CD4-positive, alpha-beta T cell treated with Interleukin-2 at 100 ng/mL for 4 hours (primary cell): Measurements from ENCODE around the gene OR2B2.

Experiments
- DNase-seq: peaks from one replicate; pipeline ENCODE4 v3.0.0-alpha.2; 2020; ENCODE audit warnings: low spot score

Gene OR2B2

DNA sequence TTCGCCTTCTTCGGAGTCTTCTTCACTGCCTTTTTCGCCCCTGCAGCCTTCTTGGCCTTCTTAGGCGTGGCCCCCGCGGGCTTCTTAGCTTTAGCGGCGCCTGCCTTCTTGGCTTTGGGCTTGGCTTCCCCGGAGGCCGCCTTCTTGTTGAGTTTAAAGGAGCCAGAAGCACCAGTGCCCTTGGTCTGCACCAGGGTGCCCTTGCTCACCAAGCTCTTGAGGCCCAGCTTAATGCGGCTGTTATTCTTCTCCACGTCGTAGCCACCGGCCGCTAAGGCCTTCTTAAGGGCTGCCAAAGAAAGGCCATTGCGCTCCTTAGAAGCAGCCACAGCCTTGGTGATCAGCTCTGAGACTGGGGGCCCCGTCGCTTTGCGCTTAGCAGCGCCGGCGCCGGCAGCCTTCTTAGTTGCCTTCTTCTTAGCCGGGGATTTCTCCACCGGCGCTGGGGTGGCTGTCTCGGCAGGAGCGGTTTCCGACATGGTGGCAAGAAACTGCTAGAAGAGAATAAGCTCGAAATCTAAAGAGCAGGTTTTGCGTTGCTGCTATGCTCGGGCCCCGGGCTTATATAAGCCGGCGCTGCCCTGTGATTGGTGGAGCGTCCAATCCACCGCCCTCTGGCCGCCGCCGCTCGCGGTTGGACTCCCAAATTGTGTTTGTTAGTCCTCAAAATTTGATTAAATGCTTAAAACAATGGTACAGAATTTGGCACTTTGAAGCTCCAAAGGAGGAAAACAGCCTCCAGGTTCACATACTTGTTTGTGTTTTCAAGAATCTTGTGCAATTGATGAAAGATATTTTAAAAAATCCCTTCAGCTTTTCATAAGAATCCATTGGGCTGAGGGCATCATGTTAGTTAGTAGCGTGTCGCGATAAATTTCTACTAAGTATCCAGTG, 44.9 kb downstream of the OR2B2 start:
- DNase-seq: peak; percentile 77

DNA sequence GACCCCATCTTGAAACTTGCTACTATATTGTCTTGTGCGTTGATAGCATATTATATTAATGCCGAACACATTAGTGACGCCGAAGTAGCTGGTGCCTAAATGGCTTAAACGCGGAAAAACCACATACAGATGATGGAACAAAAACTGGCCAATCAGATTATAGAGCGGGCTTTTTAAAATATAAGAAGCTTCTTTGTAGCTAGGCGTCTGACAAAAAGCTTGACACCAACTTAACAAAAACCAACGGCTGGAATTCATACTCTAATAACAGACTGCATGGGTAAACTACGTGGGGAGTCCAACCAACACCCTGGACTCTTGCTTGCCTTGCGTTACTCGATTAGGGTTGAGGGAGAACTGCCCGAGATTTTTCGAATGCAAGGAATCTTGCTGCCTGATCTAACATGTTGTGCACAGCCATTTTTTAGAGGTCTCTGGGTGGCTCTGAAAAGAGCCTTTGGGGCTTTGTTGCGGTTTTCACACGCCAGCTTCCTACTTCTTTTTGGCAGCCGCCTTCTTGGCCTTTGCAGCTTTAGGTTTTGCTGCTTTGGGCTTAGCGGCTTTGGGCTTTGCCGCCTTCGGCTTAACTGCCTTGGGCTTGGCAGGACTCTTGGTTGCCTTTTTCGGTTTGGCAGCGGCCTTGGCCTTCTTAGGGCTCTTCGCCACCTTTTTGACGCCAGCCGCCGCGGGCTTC, 45.7 kb downstream of the OR2B2 start:
- DNase-seq: peak; percentile 88

DNA sequence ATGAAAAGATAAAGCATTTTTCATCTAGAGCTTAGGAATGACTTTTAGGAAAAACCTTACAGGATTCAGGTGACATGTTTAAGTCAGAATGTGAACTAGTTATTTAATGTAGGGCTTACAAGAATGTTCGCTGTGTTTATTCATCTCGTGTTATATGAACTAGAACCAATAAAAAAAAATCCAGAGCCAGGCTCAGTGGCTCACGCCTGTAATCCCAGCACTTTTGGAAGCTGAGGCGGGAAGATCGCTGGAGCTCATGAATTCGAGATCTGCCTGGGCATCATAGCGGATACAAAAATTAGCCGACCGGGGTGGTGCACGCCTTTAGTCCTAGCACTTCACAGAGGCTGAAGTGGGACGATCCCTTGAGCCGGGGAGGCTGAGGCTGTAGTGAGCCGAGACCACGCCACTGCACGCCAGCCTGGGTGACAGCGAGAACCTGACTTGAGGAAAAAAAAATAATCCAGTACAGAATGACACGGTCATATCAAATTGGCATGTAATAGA, 46.3 kb downstream of the OR2B2 start:
- DNase-seq: no peak

DNA sequence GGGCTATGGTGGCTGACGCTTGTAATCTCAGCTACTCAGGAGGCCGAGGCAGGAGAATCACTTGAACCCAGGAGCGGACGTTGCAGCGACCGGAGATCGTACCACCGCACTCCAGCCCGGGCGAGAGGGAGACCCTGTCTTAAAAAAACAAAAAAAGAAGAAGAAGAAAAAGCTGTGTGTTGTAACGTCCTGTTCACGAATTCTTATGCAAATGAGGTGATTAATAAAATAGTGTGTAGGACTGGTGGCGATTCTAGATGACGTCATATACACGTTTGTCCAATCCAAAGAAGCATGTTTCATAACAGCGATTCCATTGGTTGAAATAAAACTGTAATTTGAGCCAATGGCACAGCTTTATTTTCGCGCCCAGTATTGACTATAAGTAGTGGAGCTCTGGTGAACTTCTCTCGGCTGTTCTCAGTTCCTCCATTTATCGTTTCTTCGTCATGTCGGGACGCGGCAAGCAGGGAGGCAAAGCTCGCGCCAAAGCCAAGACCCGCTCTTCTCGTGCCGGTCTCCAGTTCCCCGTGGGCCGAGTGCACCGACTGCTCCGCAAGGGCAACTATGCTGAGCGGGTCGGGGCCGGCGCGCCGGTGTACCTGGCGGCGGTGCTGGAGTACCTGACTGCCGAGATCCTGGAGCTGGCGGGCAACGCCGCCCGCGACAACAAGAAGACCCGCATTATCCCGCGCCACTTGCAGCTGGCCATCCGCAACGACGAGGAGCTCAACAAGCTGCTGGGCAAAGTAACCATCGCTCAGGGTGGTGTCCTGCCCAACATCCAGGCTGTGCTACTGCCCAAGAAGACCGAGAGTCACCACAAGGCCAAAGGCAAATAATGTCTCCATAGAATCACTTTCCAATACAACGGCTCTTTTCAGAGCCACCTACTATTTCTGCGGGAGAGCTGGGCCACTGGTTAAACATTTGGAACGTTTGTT, 47.0 kb downstream of the OR2B2 start:
- DNase-seq: peak; percentile 95

DNA sequence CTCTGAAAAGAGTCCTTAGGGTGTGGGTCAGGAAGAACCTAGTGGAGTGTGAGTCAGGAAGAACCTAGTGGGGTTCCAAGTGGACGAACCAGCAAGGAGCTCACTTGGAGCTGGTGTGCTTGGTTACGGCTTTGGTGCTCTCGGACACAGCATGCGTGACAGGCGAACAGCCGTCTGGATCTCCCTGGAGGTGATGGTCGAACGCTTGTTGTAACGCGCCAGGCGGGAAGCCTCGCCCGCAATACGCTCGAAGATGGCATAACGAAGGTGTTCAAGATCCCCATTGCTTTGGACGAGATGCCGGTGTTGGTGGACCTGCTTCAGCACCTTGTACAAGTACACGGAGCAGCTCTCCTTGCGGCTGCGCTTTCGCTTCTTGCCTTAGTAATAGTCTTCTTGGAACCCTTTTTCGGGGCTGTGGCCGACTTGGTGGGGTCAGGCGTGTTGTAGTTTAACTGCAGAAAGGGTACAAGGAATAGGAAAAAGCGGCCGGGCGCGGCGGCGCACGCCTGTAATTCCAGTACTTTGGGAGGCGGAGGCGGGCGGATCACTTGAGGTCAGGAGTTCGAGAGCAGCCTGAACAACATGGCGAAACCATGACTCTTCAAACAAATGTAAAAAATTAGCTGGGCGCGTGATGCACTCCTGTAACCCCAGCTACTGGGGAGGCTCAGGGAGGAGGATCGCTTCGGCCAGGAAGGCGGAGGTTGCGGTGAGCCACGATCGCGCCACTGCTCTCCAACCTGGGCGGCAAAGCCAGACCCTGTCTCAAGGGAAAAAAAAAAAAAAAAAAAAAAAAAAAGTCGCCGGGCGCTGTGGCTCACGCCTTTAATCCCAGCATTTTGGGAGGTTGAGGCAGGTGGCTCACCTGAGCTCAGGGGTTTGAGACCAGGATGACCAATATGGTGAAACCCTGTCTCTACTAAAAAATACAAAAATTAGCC, 48.0 kb downstream of the OR2B2 start:
- DNase-seq: no peak

DNA sequence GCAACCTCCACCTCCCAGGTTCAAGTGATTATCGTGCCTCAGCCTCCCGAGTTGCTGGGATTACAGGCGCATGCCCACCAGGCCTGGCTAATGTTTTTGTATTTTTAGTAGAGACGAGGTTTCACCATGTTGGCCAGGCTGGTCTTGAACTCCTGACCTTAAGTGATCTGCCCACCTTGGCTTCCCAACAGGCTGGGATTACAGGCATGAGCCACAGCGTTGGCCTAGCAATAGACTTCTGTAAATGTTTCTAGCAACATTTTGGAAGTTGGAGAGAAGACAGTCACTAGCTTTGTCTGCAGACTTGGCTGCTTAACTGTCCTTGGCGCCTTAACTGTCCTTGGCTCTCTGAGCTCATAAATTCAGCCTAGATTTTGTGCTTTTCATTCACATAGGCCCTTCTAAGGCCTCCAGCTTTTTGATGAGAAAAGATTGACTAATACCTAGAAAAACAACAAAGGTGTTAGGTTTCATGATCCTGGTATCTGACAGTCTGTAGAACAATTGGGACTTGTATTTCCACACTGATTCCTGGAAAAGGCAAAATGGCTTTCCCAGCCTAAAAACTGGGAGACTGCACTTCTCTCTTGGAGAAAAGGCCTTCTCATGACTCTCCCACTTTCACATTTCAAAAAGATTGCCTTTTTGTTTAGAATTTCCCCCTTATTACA, 49.7 kb downstream of the OR2B2 start:
- DNase-seq: no peak

GRCh38 chr6:27861861-27862260, 50.3 kb downstream of the OR2B2 start:
- no peak for DNase-seq

DNA sequence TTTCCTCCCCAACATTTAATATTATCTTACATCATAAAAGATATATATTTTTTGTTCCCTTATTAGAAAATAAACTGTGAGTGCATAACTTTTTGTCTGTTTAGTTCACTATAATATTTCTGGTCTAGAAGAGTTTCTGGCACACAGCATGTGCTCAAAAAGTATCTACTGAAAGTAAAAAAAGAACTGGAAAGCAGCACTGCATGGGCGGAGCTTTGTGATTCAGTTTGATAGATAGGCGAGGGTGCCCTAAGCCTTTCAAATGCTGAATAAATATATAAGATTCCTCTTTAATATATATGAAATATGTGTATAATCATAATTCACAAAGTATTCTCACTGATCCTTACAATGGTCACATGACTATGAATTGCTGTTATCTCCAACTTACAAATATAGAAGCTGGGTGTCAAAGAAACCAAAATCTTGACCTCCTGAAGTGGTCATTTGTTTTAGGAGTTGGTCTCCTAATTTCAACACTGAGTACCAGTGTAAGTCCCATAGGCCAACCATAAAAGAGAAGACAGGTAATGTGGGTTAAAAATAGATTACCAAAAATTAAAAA, 50.8 kb downstream of the OR2B2 start:
- DNase-seq: no peak
